Measurements from ENCODE around the gene RAPGEF2. TPM values are rescaled to one million over a fixed set of nuclear protein-coding genes. Genes with fewer than 3 reads are reported as not detected.
"Not testable (repeated sequence)": the region's sequence is repeated elsewhere in the genome, so short reads cannot be mapped to it uniquely, and the experiment has no call there.

RAPGEF2 gene
- total RNA-seq, 2 donors from 2014 or later, result 42.6 to 73.1 TPM

- ATAC-seq (no peak), DNase-seq (no peak)
- intact Hi-C loops (cut with DNase I, micrococcal nuclease), result no loop called here
These were observed 255.3 kb downstream of the RAPGEF2 start for GRCh38 chr4:159358226-159358625.

- ATAC-seq (no peak), DNase-seq (no peak)
- intact Hi-C loops (cut with DNase I, micrococcal nuclease), result no loop called here
These were observed 257.7 kb downstream of the RAPGEF2 start for GRCh38 chr4:159360549-159360948.

- intact Hi-C loops (cut with DNase I, micrococcal nuclease), result no loop called here
- ATAC-seq (no peak), DNase-seq (no peak)
These were observed 260.5 kb downstream of the RAPGEF2 start for GRCh38 chr4:159363361-159363760.

- ATAC-seq, result no peak
- no peak for DNase-seq
- intact Hi-C loops (cut with DNase I, micrococcal nuclease), result no loop called here
These were observed 264.3 kb downstream of the RAPGEF2 start for GRCh38 chr4:159366966-159367780.

- no peak for DNase-seq
- ATAC-seq, result no peak
- intact Hi-C loops (cut with DNase I, micrococcal nuclease), result no loop called here
These were observed 264.9 kb downstream of the RAPGEF2 start for GRCh38 chr4:159367781-159368080.

GRCh38 chr4:159368320-159368719 lies 265.4 kb downstream of the RAPGEF2 start:
- DNase-seq, result no peak
- ATAC-seq, result no peak
- intact Hi-C loops (cut with DNase I, micrococcal nuclease), result no loop called here

- intact Hi-C loops (cut with DNase I, micrococcal nuclease), result no loop called here
- ATAC-seq, result no peak
- DNase-seq, result no peak
These were observed 266.4 kb downstream of the RAPGEF2 start for GRCh38 chr4:159369256-159369655.

GRCh38 chr4:159370286-159370685 lies 267.4 kb downstream of the RAPGEF2 start:
- ATAC-seq (no peak), DNase-seq (no peak)
- intact Hi-C loops (cut with DNase I, micrococcal nuclease), result no loop called here

GRCh38 chr4:159374749-159375530 lies 272.1 kb downstream of the RAPGEF2 start:
- intact Hi-C loops (cut with DNase I, micrococcal nuclease), result no loop called here
- DNase-seq (no peak), ATAC-seq (no peak)

- DNase-seq (no peak), ATAC-seq (no peak)
- intact Hi-C loops (cut with DNase I, micrococcal nuclease), result no loop called here
These were observed 273.4 kb downstream of the RAPGEF2 start for GRCh38 chr4:159376289-159376688.

GRCh38 chr4:159378056-159378616 lies 275.3 kb downstream of the RAPGEF2 start:
- no peak for DNase-seq
- no peak for ATAC-seq
- intact Hi-C loops (cut with DNase I, micrococcal nuclease), result no loop called here

GRCh38 chr4:159379064-159379463 lies 276.2 kb downstream of the RAPGEF2 start:
- DNase-seq; intact Hi-C loops (cut with DNase I, micrococcal nuclease); ATAC-seq: not testable (repeated sequence)

- ATAC-seq (no peak), DNase-seq (no peak)
- intact Hi-C loops (cut with DNase I, micrococcal nuclease), result no loop called here
These were observed 277.0 kb downstream of the RAPGEF2 start for GRCh38 chr4:159379836-159380235.

GRCh38 chr4:159382856-159383561 lies 280.1 kb downstream of the RAPGEF2 start:
- no peak for ATAC-seq
- intact Hi-C loops (cut with DNase I, micrococcal nuclease), result no loop called here
- DNase-seq, result no peak

- intact Hi-C loops (cut with DNase I, micrococcal nuclease), result no loop called here
- no peak for DNase-seq
- no peak for ATAC-seq
These were observed 280.7 kb downstream of the RAPGEF2 start for GRCh38 chr4:159383562-159383931.

GRCh38 chr4:159384017-159384416 lies 281.1 kb downstream of the RAPGEF2 start:
- DNase-seq, result no peak
- intact Hi-C loops (cut with DNase I, micrococcal nuclease), result no loop called here
- no peak for ATAC-seq

GRCh38 chr4:159384632-159385031 lies 281.8 kb downstream of the RAPGEF2 start:
- no peak for ATAC-seq
- intact Hi-C loops (cut with DNase I, micrococcal nuclease), result no loop called here
- DNase-seq, result no peak

GRCh38 chr4:159386620-159387019 lies 283.7 kb downstream of the RAPGEF2 start:
- no peak for ATAC-seq
- DNase-seq, result no peak
- intact Hi-C loops (cut with DNase I, micrococcal nuclease), result no loop called here

- intact Hi-C loops (cut with DNase I, micrococcal nuclease), result no loop called here
- DNase-seq, result no peak
- ATAC-seq, result no peak
These were observed 286.9 kb downstream of the RAPGEF2 start for GRCh38 chr4:159389756-159390155.

GRCh38 chr4:159390648-159391047 lies 287.8 kb downstream of the RAPGEF2 start:
- no peak for ATAC-seq
- intact Hi-C loops (cut with DNase I, micrococcal nuclease), result no loop called here
- no peak for DNase-seq
